HG03378 (cell line): ENCODE data around the gene NOXO1.

ENCODE experiments used
- ATAC-seq: cut with Tn5 transposase; IDR thresholded peaks from one replicate; pipeline ENCODE4 v1.9.1; 2021; ENCODE audit warnings: mild to moderate bottlenecking, moderate library complexity; ENCODE audit not compliant: unreplicated experiment

NOXO1 gene, protein sequence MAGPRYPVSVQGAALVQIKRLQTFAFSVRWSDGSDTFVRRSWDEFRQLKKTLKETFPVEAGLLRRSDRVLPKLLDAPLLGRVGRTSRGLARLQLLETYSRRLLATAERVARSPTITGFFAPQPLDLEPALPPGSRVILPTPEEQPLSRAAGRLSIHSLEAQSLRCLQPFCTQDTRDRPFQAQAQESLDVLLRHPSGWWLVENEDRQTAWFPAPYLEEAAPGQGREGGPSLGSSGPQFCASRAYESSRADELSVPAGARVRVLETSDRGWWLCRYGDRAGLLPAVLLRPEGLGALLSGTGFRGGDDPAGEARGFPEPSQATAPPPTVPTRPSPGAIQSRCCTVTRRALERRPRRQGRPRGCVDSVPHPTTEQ

GRCh38 chr16:1981398-1981836, at the start of gene NOXO1:
NOXO1 (minus strand) TSS chr16:1981469; CDS start chr16:1981179, 290 bp downstream.
- no peak for ATAC-seq

GRCh38 chr16:2030036-2030435, 48.8 kb upstream of the NOXO1 start:
- ATAC-seq = no peak

DNA sequence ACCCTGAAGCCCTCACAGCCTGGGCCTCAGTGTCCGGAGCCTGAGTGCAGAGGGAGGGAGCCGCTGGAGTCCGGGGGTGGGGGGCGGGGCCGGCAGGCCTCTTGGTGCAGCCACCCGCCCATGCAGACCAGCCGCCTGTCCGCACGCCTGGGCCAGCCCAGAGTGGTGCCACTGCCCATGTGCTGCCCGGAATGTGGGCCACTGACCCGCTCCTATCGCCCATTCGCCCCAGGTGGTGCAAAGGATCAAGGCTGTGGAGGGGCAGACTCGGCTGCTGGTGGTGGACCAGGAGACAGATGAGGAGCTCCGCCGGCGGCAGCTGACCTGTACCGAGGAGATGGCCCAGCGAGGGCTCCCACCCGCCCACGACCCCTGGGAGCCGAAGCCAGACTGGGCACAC, 48.1 kb upstream of the NOXO1 start:
- no peak for ATAC-seq

DNA sequence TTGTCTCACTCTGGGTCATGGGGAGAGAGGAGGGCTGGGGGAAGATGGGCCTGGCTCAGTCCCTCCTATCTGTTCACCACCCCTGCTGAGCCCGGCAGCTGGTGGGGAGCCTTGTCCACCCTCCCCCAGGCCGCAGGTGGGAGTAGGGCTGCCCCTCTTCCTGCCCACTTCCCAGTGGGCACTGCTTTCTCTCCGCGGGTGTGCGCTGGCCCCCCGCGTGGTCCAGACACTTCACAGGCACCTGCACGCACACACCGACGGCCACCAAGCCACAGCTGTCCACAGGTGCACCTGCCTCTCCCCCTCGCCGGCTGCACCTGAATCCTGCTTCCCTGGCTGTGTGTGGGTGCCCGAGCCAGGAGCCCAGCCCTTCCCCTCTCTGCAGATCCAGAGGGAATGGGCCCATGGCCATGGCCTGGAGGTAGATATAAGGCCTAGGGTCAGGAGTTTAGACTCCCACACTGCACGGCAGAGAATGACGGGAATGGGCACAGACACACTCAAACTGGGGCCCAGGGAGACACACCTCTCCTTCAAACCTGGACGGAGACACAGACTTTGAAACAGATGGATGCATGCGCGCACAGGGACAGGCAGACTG, 47.5 kb upstream of the NOXO1 start:
- ATAC-seq = no peak

DNA sequence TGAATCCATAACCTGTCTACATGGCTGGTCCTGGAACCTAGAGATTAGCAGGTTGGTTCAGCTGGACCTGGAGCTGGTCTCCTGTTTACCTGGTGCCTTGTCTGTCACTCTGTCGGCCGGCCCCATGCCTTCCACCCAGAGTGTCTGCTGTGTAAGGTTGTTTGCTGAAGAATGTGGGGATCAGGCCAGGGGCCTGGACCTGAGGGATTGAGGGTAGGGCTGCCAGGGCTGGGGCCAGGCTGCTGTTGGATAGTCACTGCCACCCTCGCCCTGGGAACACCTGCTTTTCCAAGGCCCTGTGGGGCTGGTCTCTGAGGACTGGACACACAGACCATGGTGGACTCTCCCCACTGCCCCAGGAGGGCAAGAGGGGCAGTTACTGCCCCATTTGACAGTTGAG, 46.9 kb upstream of the NOXO1 start:
- ATAC-seq = no peak

DNA sequence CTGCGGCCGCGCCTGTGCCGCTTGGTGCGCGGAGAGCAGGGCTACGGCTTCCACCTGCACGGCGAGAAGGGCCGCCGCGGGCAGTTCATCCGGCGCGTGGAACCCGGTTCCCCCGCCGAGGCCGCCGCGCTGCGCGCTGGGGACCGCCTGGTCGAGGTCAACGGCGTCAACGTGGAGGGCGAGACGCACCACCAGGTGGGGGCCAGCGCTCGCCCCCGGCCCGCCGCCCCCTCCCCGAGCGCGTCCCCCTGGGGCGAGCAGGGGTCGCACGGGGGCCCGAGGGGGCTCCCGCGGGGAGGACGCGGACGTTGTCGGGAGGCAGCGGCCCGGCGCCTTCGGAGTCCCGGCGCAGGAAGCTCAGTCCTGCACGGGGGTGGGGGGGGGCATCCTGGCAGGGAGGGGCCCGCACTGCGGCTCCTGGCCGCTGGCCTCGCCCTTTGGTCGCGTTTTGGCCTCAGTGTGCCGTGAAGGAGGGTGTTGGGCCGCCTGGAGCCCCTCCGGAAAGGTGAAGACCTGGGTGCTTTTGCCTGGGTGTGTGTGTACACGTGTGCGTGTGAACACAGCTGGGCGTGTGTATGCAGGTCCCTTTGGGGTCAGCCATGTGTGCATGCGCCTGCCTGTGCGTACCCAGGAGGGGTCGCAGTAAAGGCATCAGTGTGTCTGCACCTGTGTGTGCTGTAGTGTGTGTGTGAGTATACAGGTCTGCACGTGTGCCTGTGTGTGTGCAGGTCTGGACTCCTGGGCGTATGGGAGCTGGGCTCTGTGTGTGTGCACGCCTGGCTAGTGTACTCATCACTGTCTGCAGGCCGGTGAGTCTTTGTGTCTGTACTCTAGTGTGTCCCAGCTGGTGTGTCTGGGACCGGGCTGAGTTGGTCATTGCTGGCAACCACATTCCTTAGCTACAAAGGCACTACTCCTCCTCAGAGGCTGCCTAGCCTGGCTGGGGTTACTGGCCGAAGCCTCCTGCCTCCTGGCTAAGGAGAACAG, 46.0 kb upstream of the NOXO1 start:
- no peak for ATAC-seq

DNA sequence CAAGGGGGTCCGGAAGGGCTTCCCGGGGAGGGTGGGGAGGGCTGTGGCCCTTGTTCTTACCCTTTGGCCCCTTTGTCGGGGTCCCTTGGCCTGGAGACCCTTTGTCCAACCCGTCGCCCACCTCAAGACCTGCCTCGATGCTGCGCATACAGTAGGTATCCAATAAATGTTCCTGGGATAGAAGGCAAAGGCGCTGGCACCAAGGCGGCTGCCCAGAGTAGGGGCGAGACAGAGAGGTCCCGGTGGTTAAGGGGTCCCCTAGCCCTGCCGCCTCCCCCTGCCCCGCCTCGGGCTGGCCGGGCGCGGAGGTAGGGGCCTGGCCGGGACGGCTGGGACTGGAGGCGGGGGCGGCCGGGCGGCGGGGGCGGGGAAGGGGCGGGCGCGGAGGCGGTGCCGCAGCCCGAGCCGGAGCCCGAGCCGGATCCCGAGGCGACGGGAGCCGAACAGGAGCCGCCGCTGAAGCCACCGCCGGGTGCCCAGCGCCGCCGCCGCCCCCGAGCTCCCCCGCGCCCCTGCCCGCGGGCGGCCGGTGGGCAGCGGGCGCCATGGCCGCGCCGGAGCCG, 45.3 kb upstream of the NOXO1 start, which contains the start of gene NHERF2:
Gene NHERF2 (plus strand): TSS at position 442 of the 563 bp plus-strand sequence. CDS start 104 bp downstream, at position 546.
- no peak for ATAC-seq

- no peak for ATAC-seq
These were observed 44.7 kb upstream of the NOXO1 start for GRCh38 chr16:2025878-2026460.

DNA sequence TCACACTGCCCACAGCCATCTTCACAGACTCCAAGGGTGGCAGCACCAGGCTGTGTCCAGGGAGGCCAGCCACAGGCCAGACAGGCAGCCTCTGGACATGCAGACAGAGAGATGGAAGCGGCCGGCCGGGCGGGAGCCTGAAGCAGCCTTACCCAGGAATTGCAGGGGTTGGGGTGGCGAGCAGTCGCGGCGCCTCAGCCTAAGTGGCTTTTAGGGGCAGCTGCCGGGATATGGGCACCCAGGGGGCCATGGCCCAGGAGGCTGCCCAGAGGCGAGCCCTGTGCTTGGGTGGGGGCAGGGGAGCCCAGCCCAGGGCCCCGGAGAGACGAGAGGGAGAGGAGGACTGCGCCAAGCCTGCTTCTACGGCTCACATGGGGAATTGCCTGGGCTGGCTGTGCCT, 44.0 kb upstream of the NOXO1 start:
- no peak for ATAC-seq

DNA sequence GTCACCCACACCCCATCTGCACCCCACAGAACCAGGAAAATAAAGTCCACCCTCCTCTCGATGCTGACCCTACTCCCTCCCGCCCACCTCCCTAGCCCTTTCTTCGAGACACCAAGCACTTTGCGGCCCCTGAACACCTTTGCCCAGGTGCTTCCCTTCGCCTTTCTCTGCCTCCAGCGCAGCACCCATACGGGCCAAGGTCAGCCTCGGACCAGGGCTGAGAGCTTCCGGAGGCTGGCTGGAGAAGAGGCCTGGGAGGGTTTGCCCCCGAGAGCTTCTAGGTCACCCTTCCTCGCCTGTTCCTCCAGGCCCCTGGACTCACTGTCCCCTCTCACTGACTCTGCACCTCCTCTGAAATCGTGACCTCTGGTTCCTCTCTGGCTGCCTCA, 42.8 kb upstream of the NOXO1 start:
- no peak for ATAC-seq

DNA sequence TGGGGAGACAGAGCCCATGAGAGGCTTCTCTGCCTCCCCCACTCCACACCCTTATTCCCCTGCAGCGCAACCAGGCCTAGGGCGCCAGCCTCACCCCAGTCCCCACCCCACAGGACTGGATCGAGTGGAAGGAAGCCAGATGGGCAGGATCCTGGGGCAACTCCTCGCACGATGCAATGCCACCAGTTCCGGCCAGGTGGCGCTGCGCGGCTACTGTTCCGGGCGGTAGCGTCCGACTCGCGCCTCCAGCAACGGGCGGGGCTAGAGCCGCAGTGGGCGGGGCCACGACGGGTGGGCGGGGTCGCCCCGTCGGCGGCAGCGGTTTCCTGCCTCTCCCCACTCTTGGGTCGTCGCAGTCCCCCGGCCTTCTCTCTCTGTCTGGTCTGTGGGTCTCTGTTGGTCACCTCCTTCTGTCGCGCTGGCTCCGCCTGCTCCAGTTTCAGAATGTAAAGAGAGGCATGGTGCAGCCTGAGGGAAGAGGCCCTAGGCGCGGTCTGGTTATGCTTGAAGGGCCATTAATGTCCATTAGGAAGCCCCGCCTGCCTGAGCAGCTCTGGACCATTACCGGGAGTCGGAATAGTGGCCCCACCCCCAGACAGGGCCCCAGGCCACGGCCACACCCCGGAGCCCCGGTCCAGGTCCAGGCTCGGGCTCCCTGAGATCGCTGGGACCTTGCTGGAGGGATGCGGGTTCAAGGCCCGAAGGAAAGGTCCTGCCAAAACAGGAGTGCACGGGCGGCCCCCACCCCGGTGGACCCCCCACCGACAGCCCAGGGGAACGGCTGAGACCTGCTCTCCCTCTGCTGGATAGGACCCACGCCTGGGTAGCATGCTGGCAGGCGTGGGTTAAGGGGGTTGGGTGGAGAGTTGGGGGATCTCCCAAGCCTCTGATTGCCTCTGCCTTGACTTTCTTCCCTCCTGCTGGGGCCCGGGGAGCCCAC, 42.1 kb upstream of the NOXO1 start:
- ATAC-seq = peak; percentile 80

DNA sequence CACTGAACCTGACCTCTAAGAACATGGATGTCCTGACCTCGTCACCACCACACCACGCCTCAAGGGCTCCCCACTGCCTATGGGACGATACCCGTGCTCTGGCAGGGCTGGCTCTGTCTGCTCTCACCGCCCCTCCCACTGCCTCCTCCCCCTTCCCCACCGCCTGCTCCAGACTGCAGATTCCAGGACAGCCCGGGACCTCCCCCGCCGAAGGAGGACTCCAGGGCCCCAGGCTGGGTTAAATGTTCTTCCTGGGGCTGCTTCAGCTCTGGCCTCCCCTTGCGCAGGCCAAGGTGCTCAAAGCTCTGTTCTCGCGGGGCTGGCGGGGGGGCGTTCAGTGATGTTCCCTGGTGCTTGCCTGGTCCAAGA, 41.4 kb upstream of the NOXO1 start:
- no peak for ATAC-seq

DNA sequence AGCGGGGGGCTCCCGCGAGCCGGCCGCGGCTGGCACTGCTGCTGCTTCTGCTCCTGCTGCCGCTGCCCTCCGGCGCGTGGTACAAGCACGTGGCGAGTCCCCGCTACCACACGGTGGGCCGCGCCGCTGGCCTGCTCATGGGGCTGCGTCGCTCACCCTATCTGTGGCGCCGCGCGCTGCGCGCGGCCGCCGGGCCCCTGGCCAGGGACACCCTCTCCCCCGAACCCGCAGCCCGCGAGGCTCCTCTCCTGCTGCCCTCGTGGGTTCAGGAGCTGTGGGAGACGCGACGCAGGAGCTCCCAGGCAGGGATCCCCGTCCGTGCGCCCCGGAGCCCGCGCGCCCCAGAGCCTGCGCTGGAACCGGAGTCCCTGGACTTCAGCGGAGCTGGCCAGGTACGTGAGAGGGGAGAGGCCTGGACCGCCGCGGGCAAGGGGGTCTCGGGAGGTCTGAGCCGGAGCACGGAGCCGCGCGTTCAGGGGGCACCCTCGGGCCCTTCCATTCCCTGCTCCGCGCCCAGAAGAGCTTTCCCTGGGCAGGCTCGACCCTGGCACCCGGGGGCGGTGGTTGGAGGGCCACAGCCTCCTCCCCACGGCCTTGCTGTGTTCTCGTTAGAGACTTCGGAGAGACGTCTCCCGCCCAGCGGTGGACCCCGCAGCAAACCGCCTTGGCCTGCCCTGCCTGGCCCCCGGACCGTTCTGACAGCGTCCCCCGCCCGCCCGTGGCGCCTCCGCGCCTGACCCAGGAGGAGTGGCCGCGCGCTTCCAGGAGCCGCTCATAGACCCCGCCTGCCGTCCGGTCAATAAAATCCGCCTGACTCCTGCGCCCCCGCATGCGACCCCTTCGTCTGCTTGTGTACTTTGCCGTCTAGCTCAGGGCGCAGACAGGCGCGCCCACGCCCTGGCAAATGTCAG, 38.9 kb upstream of the NOXO1 start:
- no peak for ATAC-seq

- ATAC-seq = no peak
These were observed 38.2 kb upstream of the NOXO1 start, which contains the start of gene NPW for GRCh38 chr16:2019518-2019920. NPW (plus strand) TSS chr16:2019785.

DNA sequence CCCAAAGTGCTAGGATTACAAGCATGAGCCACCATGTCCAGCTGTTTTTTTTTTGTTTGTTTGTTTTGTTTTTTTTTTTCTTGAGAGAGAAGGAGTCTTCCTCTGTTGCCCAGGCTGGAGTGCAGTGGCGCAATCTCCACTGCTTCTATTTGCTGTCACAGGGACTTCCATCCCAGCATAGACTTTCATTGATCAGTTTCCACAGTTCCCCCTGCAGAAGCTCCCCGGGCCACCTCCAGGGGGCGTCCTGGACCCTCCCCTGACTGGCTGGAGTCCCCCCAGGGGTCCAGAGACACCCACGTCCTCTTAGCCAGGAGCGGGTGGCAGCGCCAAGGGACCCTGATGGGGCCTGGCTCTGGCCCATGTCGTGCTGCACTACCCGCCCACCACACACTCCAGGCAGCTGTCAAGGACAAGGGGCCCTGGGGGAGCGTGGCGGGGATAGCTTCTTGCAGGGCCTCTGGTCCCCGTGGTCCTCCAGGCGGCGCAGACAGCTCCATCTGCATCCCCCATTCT, 35.2 kb upstream of the NOXO1 start:
- ATAC-seq = no peak

DNA sequence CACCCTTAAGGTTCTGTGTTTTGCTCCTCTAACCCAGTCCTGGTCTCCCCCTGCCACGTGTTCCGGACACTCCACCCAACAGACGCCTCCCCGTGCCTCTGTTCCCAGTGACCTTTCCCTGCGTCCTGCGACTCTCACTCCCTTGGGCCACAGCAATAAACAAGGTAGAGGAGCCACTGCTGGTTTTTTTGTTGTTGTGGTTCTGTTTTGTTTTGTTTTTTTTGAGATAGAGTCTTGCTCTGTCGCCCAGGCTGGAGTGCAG, 34.6 kb upstream of the NOXO1 start:
- ATAC-seq = no peak

DNA sequence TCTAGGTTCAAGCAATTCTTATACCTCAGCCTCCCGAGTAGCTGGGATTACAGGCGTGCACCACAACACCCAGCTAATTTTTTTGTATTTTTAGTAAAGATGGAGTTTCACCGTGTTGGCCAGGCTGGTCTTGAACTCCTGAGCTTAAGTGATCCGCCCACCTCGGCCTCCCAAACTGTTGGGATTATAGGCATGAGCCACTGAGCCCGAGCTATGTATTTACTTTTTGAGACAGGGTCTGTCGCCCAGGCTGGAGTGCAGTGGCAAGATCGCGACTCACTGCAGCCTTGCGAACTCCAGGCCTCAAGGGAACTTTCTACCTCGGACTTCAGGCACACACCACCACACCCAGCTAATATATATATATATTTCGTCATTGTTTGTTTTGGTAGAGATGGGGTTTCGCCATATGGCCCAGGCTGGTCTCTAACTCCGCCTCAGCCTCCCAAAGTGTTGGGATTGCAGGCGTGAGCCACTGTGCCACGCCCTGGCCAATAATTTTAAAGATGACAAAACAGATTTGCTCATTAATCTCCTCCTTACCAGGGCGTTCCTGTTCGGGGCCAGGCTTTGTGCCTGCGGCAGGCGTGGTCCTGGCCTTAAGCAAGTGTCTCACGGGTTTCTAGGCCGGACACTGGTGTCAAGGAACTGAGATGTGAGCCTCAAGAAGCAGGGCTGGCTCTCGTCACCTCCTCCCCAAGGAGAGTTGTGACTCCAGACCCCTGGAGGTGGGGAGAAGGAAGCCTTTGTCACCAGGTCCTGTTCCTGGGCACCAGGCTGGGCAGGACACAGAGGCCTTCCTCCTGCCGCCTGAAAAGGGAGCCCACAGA, 34.1 kb upstream of the NOXO1 start:
- ATAC-seq = no peak

DNA sequence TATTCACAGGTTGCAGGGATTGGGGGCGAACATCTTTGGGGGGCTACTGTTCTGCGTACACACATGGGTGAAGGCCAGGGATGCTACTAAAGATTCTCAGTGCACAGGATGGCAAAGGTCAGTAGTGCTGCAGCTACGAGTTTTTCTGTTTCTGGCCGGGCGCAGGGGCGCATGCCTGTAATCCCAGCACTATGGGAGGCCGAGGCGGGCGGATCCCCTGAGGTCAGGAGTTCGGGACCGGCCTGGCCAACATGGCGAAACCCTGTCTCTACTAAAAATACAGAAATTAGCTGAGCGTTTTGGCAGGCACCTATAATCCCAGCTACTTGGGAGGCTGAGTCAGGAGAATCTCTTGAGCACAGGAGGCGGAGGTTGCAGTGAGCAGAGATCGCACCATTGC, 32.3 kb upstream of the NOXO1 start:
- no peak for ATAC-seq
